GM12878 (cell line): ENCODE measurements around the gene NUDCD2.

Source experiments
- CREB1 ChIP-seq: IDR thresholded peaks from 2 replicates; pipeline ENCODE4 v1.6.1; 2012; ENCODE audit warnings: low read depth, mild to moderate bottlenecking, inconsistent platforms
- EP300 ChIP-seq, 2 experiments: fragments of 150-350 bp in 1 of 2; IDR thresholded peaks; 2 replicates each; pipeline ENCODE4 v1.6.1; 2011 to 2012; ENCODE audit warnings: low read depth in 2 of 2, low read length in 2 of 2, borderline replicate concordance in 1 of 2, improper control_type of control experiment in 1 of 2, inconsistent platforms in 1 of 2; ENCODE audit not compliant: control insufficient read depth in 1 of 2
- RAD21 ChIP-seq: IDR thresholded peaks from 2 replicates; pipeline ENCODE4 v1.6.1; 2011; ENCODE audit warnings: mild to moderate bottlenecking, low read depth, low read length, moderate library complexity; ENCODE audit not compliant: insufficient read depth
- SIN3A ChIP-seq: IDR thresholded peaks from 2 replicates; pipeline ENCODE4 v1.6.1; 2012; ENCODE audit warnings: low read depth, low read length, improper control_type of control experiment

DNA sequence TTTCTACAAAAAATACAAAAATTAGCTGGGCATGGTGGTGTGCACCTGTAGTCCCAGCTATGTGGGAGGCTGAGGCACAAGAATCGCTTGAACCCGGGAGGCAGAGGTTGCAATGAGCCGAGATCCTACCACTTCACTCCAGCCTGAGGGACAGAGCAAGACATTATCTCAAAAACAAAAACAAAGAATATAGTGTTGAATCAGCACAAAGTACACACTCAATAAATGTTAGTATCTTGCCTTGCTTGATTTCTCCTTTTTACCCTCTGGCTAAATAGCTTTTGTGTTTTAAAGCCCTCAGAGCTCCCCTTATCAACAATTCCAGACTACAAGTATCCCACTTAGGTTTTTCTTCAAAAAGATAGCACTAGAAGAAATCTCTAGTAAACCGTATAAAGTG, 60.0 kb downstream of the NUDCD2 start:
- TF ChIP-seq RAD21 (no peak), EP300 (IDR thresholded peaks at IDR 0.05; ENCODE audit: borderline replicate concordance in 1 of 2, control insufficient read depth in 1 of 2, low read depth in 2 of 2, low read length in 2 of 2) (no peak), CREB1 (no peak), SIN3A (no peak)
